K562 (cell line): ENCODE results near the gene AGPAT3. TPM values are rescaled to one million over a fixed set of nuclear protein-coding genes. Genes with fewer than 3 reads are reported as not detected.
A peak's percentile ranks its signal among the peaks of the same experiment; 100 is the strongest.

Experiments
- ATF7 ChIP-seq: fragments of 450-650 bp; IDR thresholded peaks from 2 replicates; pipeline ENCODE4 v1.7.1; 2014; ENCODE audit warnings: mild to moderate bottlenecking, moderate library complexity
- CEBPZ ChIP-seq: fragments of 150-350 bp; IDR thresholded peaks from 2 replicates; pipeline ENCODE4 v1.6.1; 2014; ENCODE audit warnings: low read depth, mild to moderate bottlenecking, low read length, borderline replicate concordance
- MAFK ChIP-seq: IDR thresholded peaks from 2 replicates; pipeline ENCODE4 v1.6.1; 2011; ENCODE audit warnings: low read length, improper control_type of control experiment
- SRSF1 ChIP-seq: fragments of 200-400 bp; formaldehyde crosslinking; IDR thresholded peaks from 2 replicates; pipeline ENCODE4 v1.6.1; 2017; ENCODE audit warnings: mild to moderate bottlenecking, low read depth, low read length, moderate library complexity
- ZBTB12 ChIP-seq: fragments of 250-450 bp; sonication (Bioruptor Pico); IDR thresholded peaks from 2 replicates; pipeline ENCODE4 v1.4.0; 2020
- polyA plus RNA-seq, 8 experiments: library from polyadenylated mRNA; depleted of rRNA in 4 of 8; stranded (reverse) in 5 of 8; unstranded in 3 of 8; fragments of >200 nt; fragmentation: Nextera tagmentation in 2 of 8; fragmentation: Illumina TruSeq in 1 of 8; extraction: Ambion mirVana in 2 of 8; extraction: Trizol in 1 of 8; gene quantifications; 2 replicates each; pipeline versions ENCODE4 v1.2.1 to v1.2.3, GENCODE V29; 2011 to 2014; ENCODE audit warnings: inconsistent platforms in 1 of 8, missing spikeins in 1 of 8
- total RNA-seq, 7 experiments: library from RNA; depleted of rRNA in 6 of 7; stranded (reverse); fragments of >200 nt in 6 of 7; fragmentation: Illumina TruSeq in 2 of 7; extraction: Trizol in 2 of 7; gene quantifications; 2 replicates each; pipeline versions ENCODE4 v1.2.1 to v1.2.3, GENCODE V29; 2011 to 2021; ENCODE audit warnings: low replicate concordance in 1 of 7

The AGPAT3 gene
- total and polyA plus RNA-seq, 9 of the 15 experiments (the other 6 are each of a cell fraction or from before 2014, with no cell fraction given), result 1.5 to 88.4 (median 35.7) TPM

GRCh38 chr21:43854773-43855633 lies 10.0 kb upstream of the AGPAT3 start (continued):
- no peak for TF ChIP-seq SRSF1
- peak; percentile 77 for TF ChIP-seq ATF7
- no peak for TF ChIP-seq CEBPZ
- TF ChIP-seq ZBTB12 (CRISPR knock-in tag), result 0 out of 2 replicates have a peak, but pooled peaks have one; percentile 15
- TF ChIP-seq MAFK, result no peak
- TF ChIP-seq, all 486 proteins: peak for 161
